Measurements from ENCODE around the gene GABPA. TPM values are rescaled to one million over a fixed set of nuclear protein-coding genes. Genes with fewer than 3 reads are reported as not detected.

Gene GABPA
- total RNA-seq, 2 experiments from 2014 or later: 23.5 to 23.6 TPM

- Mint-ChIP-seq H3K36me3 (ENCODE audit: low read depth) (no peaks in the 10 kb centered on the region), H3K27ac (no peak overlapping the region), H3K9me3 (no peaks in the 10 kb centered on the region), H3K4me3 (peak overlapping the region; percentile 6), H3K4me1 (ENCODE audit: low read depth) (peaks cover 5% of the 10 kb centered on the region), H3K27me3 (peaks cover 19% of the 10 kb centered on the region)
- TF ChIP-seq CTCF (IDR thresholded peaks at IDR 0.05): peak; percentile 92
- CTCF ChIA-PET: interaction anchor here (0.5 to 1.6 kb wide), 19 partner anchors 9 to 952 kb away, joined by 3 to 11 read pairs (median 3); no protein-coding TSS in a partner anchor
- POLR2A ChIA-PET: interaction anchor here (1.3 kb wide), 1 partner anchor 193 kb away, joined by 3 read pairs; no protein-coding TSS in a partner anchor
- Histone ChIP-seq H3K4me3 (ENCODE audit: low read length) (no peak overlapping the region), H3K27ac (ENCODE audit: low read depth in 1 of 2, low read length in 2 of 2) (no peak overlapping the region), H3K9me3 (ENCODE audit: control insufficient read depth in 1 of 2, insufficient read depth in 1 of 2, low read length in 2 of 2) (no peaks in the 10 kb centered on the region), H3K4me1 (ENCODE audit: insufficient read depth, low read length) (peaks cover 2% of the 10 kb centered on the region), H3K27me3 (ENCODE audit: control insufficient read depth in 1 of 2, insufficient read depth in 2 of 2, low read length in 2 of 2) (no peaks in the 10 kb centered on the region), H3K36me3 (ENCODE audit: insufficient read depth, low read length) (no peaks in the 10 kb centered on the region)
- peak; percentile 100 for ATAC-seq (ENCODE audit: poor library complexity)
- peak; percentile 67 to 92 (median 78) for DNase-seq
- intact Hi-C loops (cut with DNase I, micrococcal nuclease): loop anchor here in 1 of 2 experiments (5.0 kb wide), 1 partner anchor 194 kb away; the partner anchor contains the start of gene MRPL39
These were observed 66.6 kb downstream of the GABPA start for GRCh38 chr21:25801217-25802014.

- Mint-ChIP-seq H3K4me1 (ENCODE audit: low read depth) (peaks cover 5% of the 10 kb centered on the region), H3K9me3 (no peaks in the 10 kb centered on the region), H3K27me3 (peaks cover 20% of the 10 kb centered on the region), H3K4me3 (no peak overlapping the region), H3K27ac (no peak overlapping the region), H3K36me3 (ENCODE audit: low read depth) (no peaks in the 10 kb centered on the region)
- H3K4me1 ChIP-seq (ENCODE audit: insufficient read depth, low read length): peaks cover 2% of the 10 kb centered on the region
- intact Hi-C loops (cut with DNase I, micrococcal nuclease): no loop called here
- no peaks in the 10 kb centered on the region for H3K9me3 ChIP-seq (ENCODE audit: control insufficient read depth in 1 of 2, insufficient read depth in 1 of 2, low read length in 2 of 2)
- no peaks in the 10 kb centered on the region for H3K36me3 ChIP-seq (ENCODE audit: insufficient read depth, low read length)
- no peak for DNase-seq
- TF ChIP-seq CTCF (IDR thresholded peaks at IDR 0.05): no peak
- H3K4me3 ChIP-seq (ENCODE audit: low read length): no peak overlapping the region
- ATAC-seq (ENCODE audit: poor library complexity): no peak
- H3K27ac ChIP-seq (ENCODE audit: low read depth in 1 of 2, low read length in 2 of 2): no peak overlapping the region
- POLR2A ChIA-PET: no interaction called here
- H3K27me3 ChIP-seq (ENCODE audit: control insufficient read depth in 1 of 2, insufficient read depth in 2 of 2, low read length in 2 of 2): no peaks in the 10 kb centered on the region
- CTCF ChIA-PET: no interaction called here
These were observed 71.3 kb downstream of the GABPA start for GRCh38 chr21:25806060-25806459.

GRCh38 chr21:25807191-25807590 is 72.4 kb downstream of the GABPA start:
- Histone ChIP-seq H3K27ac (ENCODE audit: low read depth in 1 of 2, low read length in 2 of 2) (no peak overlapping the region), H3K36me3 (ENCODE audit: insufficient read depth, low read length) (no peaks in the 10 kb centered on the region), H3K27me3 (ENCODE audit: control insufficient read depth in 1 of 2, insufficient read depth in 2 of 2, low read length in 2 of 2) (no peaks in the 10 kb centered on the region), H3K9me3 (ENCODE audit: control insufficient read depth in 1 of 2, insufficient read depth in 1 of 2, low read length in 2 of 2) (no peaks in the 10 kb centered on the region), H3K4me1 (ENCODE audit: insufficient read depth, low read length) (no peaks in the 10 kb centered on the region), H3K4me3 (ENCODE audit: low read length) (no peak overlapping the region)
- Mint-ChIP-seq H3K4me3 (no peak overlapping the region), H3K4me1 (ENCODE audit: low read depth) (no peaks in the 10 kb centered on the region), H3K27ac (no peak overlapping the region), H3K9me3 (no peaks in the 10 kb centered on the region), H3K36me3 (ENCODE audit: low read depth) (no peaks in the 10 kb centered on the region), H3K27me3 (peaks cover 14% of the 10 kb centered on the region)
- ChIA-PET CTCF (interaction anchor here (0.5 kb wide), 1 partner anchor 912 kb away, joined by 3 read pairs; no protein-coding TSS in a partner anchor), POLR2A (no interaction called here)
- DNase-seq (no peak), ATAC-seq (ENCODE audit: poor library complexity) (no peak)
- TF ChIP-seq CTCF (IDR thresholded peaks at IDR 0.05): no peak
- intact Hi-C loops (cut with DNase I, micrococcal nuclease): no loop called here

Data from CD4-positive, alpha-beta T cell (primary cell).